RKO (cell line): Measurements from ENCODE around the gene PRR35.

ENCODE experiments used
- DNase-seq: peaks from one replicate; pipeline ENCODE4 v3.0.0-alpha.2; 2016; ENCODE audit warnings: low spot score

The PRR35 gene

GRCh38 chr16:580141-580945 lies 20.1 kb downstream of the PRR35 start:
- no peak for DNase-seq

DNA sequence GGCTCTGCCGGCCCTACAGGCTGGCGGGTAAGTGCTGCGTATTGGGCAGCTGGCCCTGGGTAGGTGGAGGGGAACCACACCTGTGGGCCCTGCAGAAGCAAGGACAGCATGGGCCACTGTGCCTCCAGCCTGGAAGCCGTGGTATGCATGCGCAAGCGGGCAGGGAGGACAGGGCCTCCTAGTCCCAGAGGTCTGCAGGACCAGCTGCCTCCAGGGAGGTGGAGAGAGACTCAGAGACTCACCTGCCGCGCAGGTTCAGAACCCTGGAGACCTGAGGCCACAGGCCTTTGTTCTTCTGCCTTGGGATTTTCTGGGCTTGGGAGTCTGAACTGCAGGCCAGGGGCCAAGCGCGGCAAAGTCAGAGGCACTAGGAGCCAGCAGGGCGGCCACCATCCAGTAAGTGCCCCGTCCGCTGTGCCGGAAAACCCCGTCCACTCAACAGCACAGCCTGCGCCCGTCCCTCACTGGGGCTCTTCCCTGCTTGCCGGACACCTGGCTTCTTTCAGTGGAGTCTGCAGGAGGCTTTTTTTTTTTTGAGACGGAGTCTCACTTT lies 20.8 kb downstream of the PRR35 start:
- DNase-seq: no peak

DNA sequence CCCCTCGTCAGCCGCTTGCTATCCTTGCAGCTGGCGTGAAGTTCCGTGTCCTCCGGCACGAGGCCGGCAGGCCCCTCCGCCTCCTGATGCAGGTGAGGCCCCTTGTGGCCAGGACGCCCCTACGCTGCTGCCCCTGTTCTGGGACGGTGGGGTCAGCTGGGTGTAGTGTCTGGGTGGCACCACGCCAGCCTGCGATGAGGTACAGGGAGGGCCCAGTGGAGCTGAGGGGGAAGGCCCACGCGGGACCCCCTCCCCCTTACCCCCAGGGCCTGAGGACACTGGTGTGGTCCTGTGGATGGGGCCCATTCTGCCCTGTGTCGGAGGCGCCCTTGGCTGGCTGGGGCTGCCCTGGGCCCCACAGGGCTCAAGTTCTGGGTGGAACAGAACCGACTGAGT lies 22.0 kb downstream of the PRR35 start:
- DNase-seq: no peak

DNA sequence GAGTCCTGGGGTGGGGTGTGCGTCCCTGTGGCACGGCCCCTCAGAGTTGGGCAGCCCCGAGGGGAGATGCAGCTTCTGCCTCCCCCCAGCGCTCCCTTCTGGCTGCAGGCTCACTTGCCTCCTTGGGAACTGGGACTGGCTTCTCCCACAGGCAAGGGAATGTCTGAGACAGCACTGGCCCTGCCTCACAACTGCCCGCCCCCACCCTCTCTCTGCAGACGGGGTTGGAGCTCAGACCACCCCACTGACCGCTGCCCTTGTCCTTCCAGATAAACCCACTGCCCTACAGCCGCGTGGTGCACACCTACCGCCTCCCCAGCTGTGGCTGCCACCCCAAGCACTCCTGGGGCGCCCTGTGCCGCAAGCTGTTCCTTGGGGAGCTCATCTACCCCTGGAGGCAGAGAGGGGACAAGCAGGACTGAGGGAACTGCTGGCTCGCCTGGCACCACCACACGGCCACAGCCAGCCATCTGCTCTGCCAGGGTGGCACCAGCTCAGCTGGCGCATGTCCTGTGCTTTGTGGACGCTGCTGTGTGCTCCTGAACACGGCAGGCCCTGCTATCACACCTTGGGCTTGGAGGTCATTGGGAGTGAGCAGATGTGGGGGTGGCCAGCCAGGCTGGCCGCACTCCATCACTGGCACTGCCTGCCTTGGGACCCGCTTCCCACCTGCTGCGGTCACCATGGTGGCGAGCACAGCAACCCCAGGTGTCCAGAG lies 22.6 kb downstream of the PRR35 start:
- peak; percentile 43 for DNase-seq

DNA sequence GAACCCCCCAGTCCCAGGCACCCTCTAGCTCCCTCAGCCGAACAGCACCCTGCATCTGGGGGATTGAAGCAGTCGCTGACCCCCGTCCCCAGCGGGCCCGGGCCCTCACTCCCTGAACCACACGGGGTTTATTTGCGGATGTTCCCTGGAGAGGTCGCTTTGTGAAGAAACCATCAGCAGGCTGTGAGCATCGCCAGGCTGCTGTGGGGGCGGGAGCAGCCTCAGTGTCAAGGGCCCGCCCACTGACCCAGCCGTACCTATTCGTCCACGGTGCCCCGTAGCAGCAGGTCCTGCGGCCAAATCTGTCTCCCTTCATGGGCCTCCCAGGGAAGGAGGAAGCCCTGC lies 23.2 kb downstream of the PRR35 start:
- no peak for DNase-seq

DNA sequence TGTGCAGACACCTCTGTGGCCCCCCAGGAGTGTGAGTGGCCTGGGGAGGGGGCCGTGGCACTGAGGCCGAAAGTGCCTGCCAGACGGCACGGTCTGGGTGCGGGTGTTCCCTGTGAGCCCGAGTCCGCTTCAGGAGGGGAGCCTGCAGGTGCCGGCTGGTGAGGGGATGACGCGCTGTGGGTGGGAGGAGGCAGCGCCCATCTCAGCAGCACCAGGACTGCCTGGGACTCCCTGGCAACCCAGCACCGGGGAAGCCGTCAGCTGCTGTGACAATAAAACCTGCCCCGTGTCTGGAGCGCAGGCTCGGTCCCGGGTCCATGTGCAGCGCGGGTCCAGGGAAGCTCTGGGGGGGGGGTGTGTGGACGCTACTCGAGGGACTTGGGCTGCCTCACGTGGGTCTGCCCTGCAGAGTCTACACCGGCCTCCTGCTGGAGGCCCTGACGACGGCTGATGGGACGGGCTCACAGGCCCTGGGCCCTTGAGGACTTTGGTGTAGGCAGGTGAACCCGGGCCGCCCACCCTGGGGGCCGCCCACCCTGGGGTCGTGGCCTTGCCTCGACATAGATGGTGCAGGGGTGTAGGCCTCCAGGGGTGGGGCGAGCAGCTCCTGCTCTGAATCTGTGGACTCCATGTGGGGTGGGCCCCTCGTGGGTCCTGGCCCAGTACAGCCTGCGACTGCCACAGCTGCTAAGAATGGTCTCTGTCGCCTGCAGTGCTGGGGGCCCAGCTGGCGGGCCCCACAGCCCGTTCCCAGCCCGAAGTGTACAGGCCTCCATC lies 23.8 kb downstream of the PRR35 start:
- DNase-seq: no peak

DNA sequence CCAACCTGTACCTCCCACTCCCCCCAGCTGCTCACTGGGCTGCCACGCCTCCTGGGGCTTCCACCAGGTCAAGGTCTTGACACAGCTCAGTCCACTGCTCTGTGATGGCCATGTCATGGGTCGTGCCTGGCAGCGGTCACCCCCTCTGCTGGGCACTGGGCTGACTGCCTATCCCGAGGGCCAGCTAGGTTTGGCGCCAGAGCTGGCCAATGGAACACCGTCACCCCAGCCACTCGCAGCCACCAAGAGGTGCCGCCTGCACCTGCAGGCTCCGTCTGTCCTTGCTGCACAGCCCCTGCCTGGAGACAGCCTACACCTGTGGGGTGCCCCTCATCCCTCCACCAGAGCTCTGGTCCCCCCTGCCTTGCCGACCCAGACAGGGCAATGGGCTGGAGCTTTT lies 25.2 kb downstream of the PRR35 start:
- DNase-seq: peak; percentile 32

DNA sequence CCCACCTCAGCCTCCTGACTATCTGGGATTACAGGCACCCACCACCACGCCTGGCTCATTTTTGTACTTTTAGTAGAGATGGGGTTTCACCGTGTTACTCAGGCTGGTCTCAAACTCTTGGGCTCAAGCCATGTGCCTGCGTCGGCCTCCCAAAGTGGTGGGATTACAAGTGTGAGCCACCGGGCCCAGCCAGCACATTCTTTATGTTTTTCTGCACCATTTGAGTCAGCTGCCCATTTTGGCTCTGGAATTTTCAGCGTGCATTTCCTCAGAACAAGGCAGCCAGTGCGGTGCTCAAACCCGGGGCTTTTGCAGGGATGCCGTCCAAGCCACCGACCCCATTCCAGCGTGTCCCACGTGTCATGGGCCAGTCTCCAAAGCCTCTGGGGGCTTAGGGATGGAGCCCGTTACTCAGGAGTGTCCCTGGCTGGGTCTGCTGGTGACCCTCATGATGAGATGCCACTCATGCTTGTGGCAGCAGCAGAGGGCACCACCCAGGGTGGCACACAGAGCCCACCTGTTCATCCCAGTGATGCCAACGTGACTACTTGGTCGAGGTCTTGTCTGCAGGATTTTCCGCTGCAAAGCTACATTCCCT lies 26.0 kb downstream of the PRR35 start:
- peak; percentile 24 for DNase-seq

DNA sequence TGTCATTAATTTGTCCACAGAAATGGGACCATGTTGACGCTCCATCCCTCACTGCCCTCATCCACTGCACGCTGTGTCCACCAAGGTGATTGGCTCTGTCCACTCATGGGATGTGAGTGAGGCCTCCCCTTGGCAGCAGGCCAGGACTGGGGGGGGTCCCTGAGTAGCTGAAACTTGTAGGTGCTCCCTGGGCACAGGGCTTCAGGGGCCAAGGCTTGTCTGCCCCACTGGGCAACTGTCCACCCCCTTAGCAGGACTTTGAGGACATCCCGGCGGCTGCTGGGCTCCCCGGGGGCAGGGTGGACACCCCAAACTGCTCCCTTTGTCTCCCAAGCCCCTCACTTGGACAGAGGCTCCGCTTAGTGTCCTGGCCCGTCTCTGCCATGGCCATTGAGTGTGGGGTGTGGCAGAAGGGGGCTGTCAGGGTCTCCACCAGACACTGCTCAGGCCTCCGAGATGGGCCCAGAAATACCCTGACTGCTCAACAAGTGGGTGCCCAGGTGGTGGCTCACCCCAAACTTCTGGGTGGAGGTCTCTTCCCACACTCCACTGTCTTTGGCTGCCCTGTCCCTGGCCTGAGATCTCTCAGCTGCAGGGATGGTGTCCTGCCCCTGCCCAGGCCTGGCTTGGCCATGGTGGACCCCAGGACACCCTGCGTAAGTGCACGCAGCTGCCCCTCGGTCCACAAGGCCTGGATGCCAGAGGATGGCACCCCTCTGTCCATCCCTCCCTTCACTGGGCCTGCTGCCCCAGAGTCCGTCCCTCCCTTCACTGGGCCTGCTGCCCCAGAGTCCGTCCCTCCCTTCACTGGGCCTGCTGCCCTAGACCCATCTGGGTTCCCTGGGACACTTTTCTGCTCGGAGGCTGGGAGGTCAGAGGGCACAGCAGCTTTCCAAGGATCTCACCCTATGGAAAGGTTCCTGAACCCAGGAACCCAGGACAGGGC lies 26.7 kb downstream of the PRR35 start:
- DNase-seq: no peak

DNA sequence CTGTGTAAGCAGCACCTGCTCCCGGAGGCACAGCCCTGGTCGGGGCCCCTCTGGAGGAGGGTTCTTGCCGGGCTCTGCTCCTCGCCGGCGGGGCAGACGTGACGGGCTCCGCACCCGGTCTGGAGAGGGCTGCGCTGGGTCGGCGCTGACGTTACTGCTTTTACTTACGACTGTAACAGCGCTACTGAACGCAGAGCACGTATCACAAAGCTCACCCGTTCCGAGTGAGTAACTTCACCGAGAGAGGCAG lies 28.4 kb downstream of the PRR35 start:
- peak; percentile 79 for DNase-seq

DNA sequence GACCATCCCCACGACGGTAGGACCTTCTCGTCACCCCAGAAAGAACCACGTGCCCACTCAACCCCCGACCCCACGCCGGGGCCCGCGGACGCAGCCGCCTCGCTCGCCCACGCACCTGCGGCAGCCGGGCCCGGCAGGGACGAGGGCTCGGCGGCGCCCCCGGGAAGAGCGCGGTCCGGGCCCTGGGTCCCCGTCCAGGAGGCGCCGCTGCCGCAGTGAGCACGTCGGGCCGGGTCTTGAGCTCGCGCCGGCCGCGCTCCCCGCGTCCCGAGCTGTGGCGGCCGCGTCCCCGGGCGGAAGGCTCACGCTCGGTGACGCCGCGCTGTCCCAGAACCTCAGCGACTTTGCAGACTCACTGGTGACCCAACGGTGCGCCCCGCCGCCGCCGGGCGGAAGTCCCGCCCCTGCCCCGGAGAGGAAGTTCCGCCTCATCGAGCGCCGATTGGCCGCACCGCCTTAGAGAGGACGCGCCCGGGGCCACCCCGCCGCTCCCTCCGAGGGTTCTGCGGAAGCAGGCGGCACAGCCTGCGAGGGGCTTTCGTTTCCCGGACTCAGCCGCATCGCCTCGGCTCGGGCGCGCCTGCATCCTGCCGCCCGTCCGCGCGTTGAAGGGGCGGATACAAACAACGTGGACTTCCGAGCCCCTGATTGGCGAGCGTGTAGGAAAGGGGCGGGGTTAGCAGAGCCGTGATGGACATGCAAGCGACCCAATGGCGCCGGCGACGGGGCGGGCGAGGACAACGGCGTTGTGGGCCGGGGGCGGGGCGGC lies 28.9 kb downstream of the PRR35 start:
- DNase-seq: peak; percentile 94

GRCh38 chr16:589658-590187 lies 29.5 kb downstream of the PRR35 start, which contains the start of gene RAB40C:
Gene RAB40C (plus strand): TSS chr16:590066. CDS start chr16:590292, 226 bp downstream.
- DNase-seq: peak; percentile 96

- DNase-seq: no peak
These were observed 30.1 kb downstream of the PRR35 start for GRCh38 chr16:590188-590814.

DNA sequence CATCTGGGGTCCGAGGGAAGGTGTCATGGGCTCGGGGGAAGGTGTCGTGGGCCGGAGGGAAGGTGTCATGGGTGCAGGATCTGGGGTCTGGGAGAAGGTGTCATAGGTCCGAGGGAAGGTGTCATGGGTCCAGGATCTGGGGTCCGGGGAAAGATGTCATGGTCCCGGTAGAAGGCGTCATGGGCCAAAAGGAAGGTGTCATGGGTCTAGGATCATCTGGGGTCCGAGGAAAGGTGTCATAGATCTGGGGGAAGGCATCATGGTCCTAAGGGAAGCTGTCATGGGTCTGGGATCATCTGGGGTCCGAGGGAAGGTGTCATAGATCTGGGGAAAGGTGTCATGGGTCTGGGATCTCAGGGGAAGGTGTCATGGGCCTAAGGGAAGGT lies 30.6 kb downstream of the PRR35 start:
- DNase-seq: no peak

- no peak for DNase-seq
These were observed 31.0 kb downstream of the PRR35 start for GRCh38 chr16:591231-591630.

DNA sequence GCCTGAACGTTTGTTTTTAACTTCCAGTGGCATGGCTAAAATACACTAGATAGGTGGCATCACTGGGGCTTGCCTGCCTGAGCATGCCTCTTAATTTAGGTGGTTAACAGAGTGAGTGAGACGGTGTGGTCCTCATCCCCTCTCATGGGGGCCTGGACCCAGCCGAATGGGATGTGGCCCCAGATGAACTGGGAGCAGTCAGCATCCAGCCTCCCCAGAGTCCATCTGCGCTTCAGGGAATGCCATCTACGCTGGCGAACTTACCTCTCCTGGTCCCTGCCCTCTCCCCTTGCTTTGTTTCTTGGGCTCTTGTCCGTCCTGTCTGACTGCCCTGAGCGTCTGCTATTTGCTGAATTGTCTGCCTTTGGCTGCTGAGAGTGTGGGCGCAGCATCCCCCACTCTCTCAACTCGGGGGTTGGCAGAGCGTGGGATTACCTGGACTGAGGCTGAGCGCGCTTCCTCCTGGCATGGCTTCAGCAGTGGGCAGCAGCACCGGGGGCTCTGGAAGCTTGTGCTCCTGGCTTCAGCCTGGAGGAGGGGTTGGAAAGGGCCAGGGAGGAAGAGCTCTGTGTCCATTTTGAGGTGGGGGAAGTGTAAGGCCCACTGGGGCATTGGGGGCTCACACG lies 31.8 kb downstream of the PRR35 start:
- DNase-seq: no peak

GRCh38 chr16:592518-593306 lies 32.5 kb downstream of the PRR35 start:
- DNase-seq: no peak

DNA sequence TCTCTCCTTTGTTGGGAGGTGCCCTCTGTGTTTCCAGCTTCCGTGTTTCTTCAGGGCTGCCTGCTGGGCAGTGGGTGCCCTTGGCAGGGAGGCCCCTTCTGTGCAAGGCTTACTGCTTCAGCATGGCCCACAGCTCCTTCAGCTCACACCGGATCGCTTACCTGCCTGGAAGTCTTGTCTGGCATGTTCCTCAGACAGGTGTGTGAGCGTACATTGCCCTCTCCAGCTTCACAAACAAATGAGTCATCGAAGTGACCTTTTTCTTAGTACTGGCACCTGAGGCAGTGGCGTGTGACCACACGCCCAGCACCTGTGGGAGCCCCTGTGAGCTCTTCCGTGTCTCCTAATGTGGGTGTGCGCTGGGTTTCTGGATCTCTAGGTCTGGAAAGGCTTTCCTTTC lies 33.2 kb downstream of the PRR35 start:
- no peak for DNase-seq
